DND-41 (cell line): ENCODE measurements around the gene TSPAN11.

Experiments used
- CTCF ChIP-seq: IDR thresholded peaks from 2 replicates; pipeline ENCODE4 v1.5.1; 2012; ENCODE audit warnings: borderline replicate concordance, low read length, moderate library complexity, mild to moderate bottlenecking; ENCODE audit not compliant: poor library complexity, severe bottlenecking; ENCODE audit errors: extremely low read depth
- EZH2 ChIP-seq: IDR thresholded peaks from 3 replicates; pipeline ENCODE4 v1.6.1; 2012; ENCODE audit warnings: borderline replicate concordance, low read depth, mild to moderate bottlenecking, moderate library complexity, low read length, inconsistent platforms; ENCODE audit not compliant: severe bottlenecking

GRCh38 chr12:30994274-30994673, 67.7 kb downstream of the TSPAN11 start:
- no peak for TF ChIP-seq CTCF
- TF ChIP-seq EZH2 = no peak
